ENCODE data around the gene TAS2R60. TPM values are rescaled to one million over a fixed set of nuclear protein-coding genes. Genes with fewer than 3 reads are reported as not detected.

Gene TAS2R60
- total RNA-seq, 1 experiment from 2014 or later = not detected

- no peak overlapping the region for H4K5ac ChIP-seq (ENCODE audit: insufficient read length, low read depth, low read length)
- H3K23me2 ChIP-seq (ENCODE audit: insufficient read length, low read depth, low read length, poor library complexity, severe bottlenecking) = no peaks in the 10 kb centered on the region
- no peaks in the 10 kb centered on the region for H3K79me1 ChIP-seq (ENCODE audit: insufficient read depth, low read depth, low read length, poor library complexity, severe bottlenecking)
- no peak overlapping the region for H2BK15ac ChIP-seq (ENCODE audit: low read depth, low read length)
- H3T11ph ChIP-seq (ENCODE audit: low read length) = no peak overlapping the region
- no peak overlapping the region for H3K56ac ChIP-seq (ENCODE audit: insufficient read length, low read depth, low read length)
- H3K4me1 ChIP-seq (ENCODE audit: insufficient read depth, low read length) = no peaks in the 10 kb centered on the region
- H3K4ac ChIP-seq (ENCODE audit: low read depth, low read length) = no peak overlapping the region
- H3K23ac ChIP-seq (ENCODE audit: insufficient read length, low read depth, low read length) = no peak overlapping the region
- no peak overlapping the region for H4K8ac ChIP-seq (replicated peaks; ENCODE audit: insufficient read length, low read depth, low read length)
- H3K27ac ChIP-seq (ENCODE audit: insufficient read length, low read depth, low read length) = no peak overlapping the region
- no peaks in the 10 kb centered on the region for H3K27me3 Mint-ChIP-seq (ENCODE audit: low read depth)
- H4K20me1 ChIP-seq (ENCODE audit: control insufficient read depth, insufficient read depth, insufficient read length) = no peaks in the 10 kb centered on the region
- H3K9me3 ChIP-seq (ENCODE audit: control insufficient read depth, low read depth, low read length) = no peaks in the 10 kb centered on the region
- no peak overlapping the region for H3K4me3 Mint-ChIP-seq
- no peak overlapping the region for H3K18ac ChIP-seq (ENCODE audit: insufficient read length, low read depth, low read length)
- H3K27me3 ChIP-seq (ENCODE audit: insufficient read depth, low read length) = no peaks in the 10 kb centered on the region
- no peak overlapping the region for H3K4me2 ChIP-seq (ENCODE audit: insufficient read depth, insufficient read length, low read length)
- peaks cover 7 to 10% (median 9%) of the 10 kb centered on the region in 3 experiments; a peak in 6 of 7 replicates for H3K36me3 Mint-ChIP-seq (ENCODE audit: insufficient read depth in 1 of 3, low read depth in 3 of 3)
- H2BK20ac ChIP-seq (ENCODE audit: low read depth, low read length, poor library complexity, severe bottlenecking) = no peak overlapping the region
- no peak overlapping the region for H3K9ac ChIP-seq (ENCODE audit: extremely low read depth, insufficient read length, low read length)
- no peak overlapping the region for H3K27ac Mint-ChIP-seq
- H2BK5ac ChIP-seq (ENCODE audit: insufficient read length, low read length) = no peak overlapping the region
- peaks cover 0 to 17% of the 10 kb centered on the region in 2 experiments; a peak in 4 of 5 replicates for H3K9me3 Mint-ChIP-seq
- H3K14ac ChIP-seq (ENCODE audit: insufficient read depth, low read length) = no peak overlapping the region
- no peak overlapping the region for H2AK5ac ChIP-seq (ENCODE audit: insufficient read length, low read length)
- H3K79me2 ChIP-seq (ENCODE audit: insufficient read depth, low read length) = no peaks in the 10 kb centered on the region
- no peak overlapping the region for H2BK12ac ChIP-seq (ENCODE audit: insufficient read length, low read depth, low read length)
- no peak for TF ChIP-seq CTCF (conservative IDR thresholded peaks at IDR 0.05)
- no peaks in the 10 kb centered on the region for H3K4me1 Mint-ChIP-seq
- no peak overlapping the region for H2BK120ac ChIP-seq (ENCODE audit: low read depth, low read length, poor library complexity, severe bottlenecking)
- no peak overlapping the region for H2AFZ ChIP-seq (ENCODE audit: low read length)
- no CpG with 5 or more reads among the region's 2 CpGs for WGBS (ENCODE audit: extremely low coverage, insufficient read length, low lambda C conversion rate)
- no peak for DNase-seq
- H4K91ac ChIP-seq (ENCODE audit: insufficient read length, low read depth, low read length) = no peak overlapping the region
These were observed 16.6 kb upstream of the TAS2R60 start for GRCh38 chr7:143426479-143427142.
